Vagina (tissue), 2 donors: ENCODE measurements around the gene PLEKHM1. TPM values are rescaled to one million over a fixed set of nuclear protein-coding genes. Genes with fewer than 3 reads are reported as not detected.

Source experiments
- DNase-seq, 2 donors: peaks; one replicate each; pipeline ENCODE4 v3.0.0-alpha.2; 2017; ENCODE audit errors: extremely low spot score in 2 of 2
- H3K27ac ChIP-seq: fragments of 200-600 bp; sonication (generic); one replicate; pipeline ENCODE4 v1.5.1; 2019
- H3K27me3 ChIP-seq: fragments of 200-600 bp; sonication (generic); one replicate; pipeline ENCODE4 v1.5.1; 2019
- H3K36me3 ChIP-seq, 2 donors: fragments of 200-600 bp; sonication (generic); one replicate each; pipeline ENCODE4 v1.5.1; 2017 to 2019
- H3K4me1 ChIP-seq: fragments of 200-600 bp; sonication (generic); one replicate; pipeline ENCODE4 v1.5.1; 2019
- H3K4me3 ChIP-seq, 2 donors: fragments of 200-600 bp; sonication (generic); 1 replicate in 1 of 2; 2 replicates in 1 of 2; pipeline ENCODE4 v1.5.1; 2016 to 2019
- H3K9me3 ChIP-seq: fragments of 200-600 bp; sonication (generic); one replicate; pipeline ENCODE4 v1.5.1; 2019
- POLR2A ChIP-seq, 2 donors: fragments of 450-650 bp; IDR thresholded peaks; one replicate each; pipeline ENCODE4 v1.6.1; 2017; ENCODE audit warnings: antibody characterized with exemption in 2 of 2, mild to moderate bottlenecking in 2 of 2, moderate library complexity in 2 of 2
- POLR2AphosphoS5 ChIP-seq, 2 donors: sonication (generic); formaldehyde crosslinking; IDR thresholded peaks; one replicate each; pipeline ENCODE4 v1.9.0; 2017; ENCODE audit warnings: antibody characterized with exemption in 2 of 2, mild to moderate bottlenecking in 2 of 2, low read depth in 1 of 2; ENCODE audit not compliant: insufficient read depth in 1 of 2
- intact Hi-C: fragments of 100-400 bp; cut with DNase I; formaldehyde crosslinking; loops from one replicate; pipeline ENCODE4 v1.15.1; 2023
- total RNA-seq: library from RNA; depleted of rRNA; stranded (reverse); fragments of >200 nt; gene quantifications from one replicate; pipeline ENCODE4 v1.2.3, GENCODE V29; 2016
- TF ChIP-seq, protein P1 (sequence below), 3 experiments: fragments of 450-650 bp in 2 of 3; fragments of 200-600 bp in 1 of 3; sonication (generic) in 1 of 3; IDR thresholded peaks; one replicate each; pipeline ENCODE4 v1.5.1; 2017 to 2019; ENCODE audit warnings: antibody characterized with exemption in 3 of 3, mild to moderate bottlenecking in 2 of 3, moderate library complexity in 2 of 3

The PLEKHM1 gene
- total RNA-seq, 1 donor from 2014 or later: 93.1 TPM

DNA sequence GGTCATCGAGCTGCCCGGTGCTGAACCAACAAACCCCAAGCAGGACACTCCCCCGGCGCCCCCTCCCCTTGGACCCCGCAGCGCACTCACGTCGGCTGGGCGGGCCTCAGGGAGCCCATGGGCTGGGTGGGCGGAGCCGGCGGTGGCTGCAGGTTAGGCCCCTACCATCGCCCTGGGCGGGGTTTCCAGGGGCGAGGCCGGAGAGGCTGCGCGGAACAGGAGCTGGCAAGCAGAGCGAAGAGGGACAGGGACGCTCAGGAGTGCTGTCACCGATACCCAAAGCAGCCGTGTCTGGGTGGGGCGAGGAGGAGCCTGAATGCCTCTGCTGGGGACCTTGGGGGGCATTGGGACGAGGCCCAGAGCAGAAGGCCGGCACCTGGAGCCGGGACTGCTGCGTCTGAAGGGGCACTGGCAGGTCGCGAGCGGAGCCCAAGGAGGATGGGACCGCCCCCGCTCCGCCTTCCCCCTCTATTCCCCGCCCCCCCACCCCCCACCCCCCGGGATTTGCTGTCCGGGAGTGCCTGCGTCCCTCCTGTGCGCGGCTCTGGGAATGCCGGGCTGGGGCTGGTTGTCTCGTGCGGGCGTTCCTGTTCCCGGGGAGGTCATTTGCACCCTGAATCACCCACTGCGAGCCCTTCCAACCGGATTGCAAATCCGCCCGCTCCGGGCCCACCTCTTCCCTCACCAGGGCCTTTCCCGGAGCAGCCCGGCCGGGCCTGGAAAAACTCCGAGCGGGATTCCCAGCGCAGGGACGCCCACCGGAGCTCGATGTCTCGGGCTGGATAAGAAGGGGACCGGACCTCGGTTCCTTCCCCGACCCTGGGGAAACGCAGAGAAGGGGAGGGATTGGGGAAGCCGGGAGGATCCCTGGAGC, 58.8 kb downstream of the PLEKHM1 start:
- peak in 1 of 2 donors; percentile 59 for TF ChIP-seq POLR2AphosphoS5 (IDR thresholded peaks at IDR 0.05; ENCODE audit: insufficient read depth in 1 of 2, low read depth in 1 of 2)
- no peak for TF ChIP-seq POLR2A (IDR thresholded peaks at IDR 0.05)
- Histone ChIP-seq H3K9me3 (no peaks in the 10 kb centered on the region), H3K36me3 (peaks cover 0 to 3% of the 10 kb centered on the region in 2 donors), H3K27ac (peak overlapping the region; percentile 66), H3K4me1 (peaks cover 54% of the 10 kb centered on the region), H3K4me3 (peak overlapping the region; percentile 48 to 56), H3K27me3 (peaks cover 3% of the 10 kb centered on the region)
- no peak for DNase-seq
- intact Hi-C loops: no loop called here

DNA sequence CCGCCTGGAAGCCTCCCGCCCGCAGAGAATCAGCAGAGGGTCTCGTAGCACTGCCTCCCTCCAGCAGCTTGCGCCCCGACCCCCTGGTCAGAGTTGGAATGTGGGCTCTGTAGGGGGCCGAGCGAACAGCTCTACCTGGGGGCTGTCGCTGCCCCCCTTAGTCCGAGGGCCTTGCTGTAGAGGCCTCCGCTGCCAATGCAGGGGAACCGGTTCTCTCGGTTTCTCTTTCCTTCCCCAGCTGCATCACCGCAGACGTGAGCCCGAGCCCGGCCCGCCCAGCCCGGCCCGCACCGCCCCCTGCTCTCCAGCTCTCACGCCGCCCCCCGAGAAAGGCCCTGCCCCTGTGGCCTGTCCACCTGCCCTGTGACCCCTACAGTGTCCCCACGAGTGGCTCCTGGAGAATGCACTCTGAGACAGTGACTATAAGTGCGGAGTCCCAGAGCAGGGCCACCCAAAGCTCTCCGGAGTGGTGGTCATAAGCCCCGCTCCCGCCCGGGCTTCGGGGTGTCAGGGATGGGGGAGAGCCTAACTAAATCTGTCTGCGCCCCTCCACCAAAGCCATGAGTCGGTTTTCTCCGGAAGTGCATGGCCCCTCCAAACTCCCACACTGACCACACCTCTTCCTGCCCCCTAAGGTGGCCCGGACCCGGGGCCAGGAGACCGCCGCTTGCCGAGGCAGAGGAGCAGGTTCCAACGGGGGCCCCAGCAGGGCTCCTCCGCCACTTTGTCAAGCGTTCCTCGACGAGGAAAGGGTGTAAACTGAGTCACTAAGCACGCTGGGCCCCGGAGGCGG, 59.6 kb downstream of the PLEKHM1 start:
- TF ChIP-seq POLR2AphosphoS5 (IDR thresholded peaks at IDR 0.05; ENCODE audit: insufficient read depth in 1 of 2, low read depth in 1 of 2) (peak in 1 of 2 donors; percentile 60), POLR2A (IDR thresholded peaks at IDR 0.05) (no peak)
- Histone ChIP-seq H3K27me3 (peaks cover 3% of the 10 kb centered on the region), H3K4me3 (peak overlapping the region; percentile 48 to 56), H3K27ac (peak overlapping the region; percentile 66), H3K9me3 (no peaks in the 10 kb centered on the region), H3K36me3 (no peaks in the 10 kb centered on the region), H3K4me1 (peaks cover 57% of the 10 kb centered on the region)
- intact Hi-C loops: no loop called here
- DNase-seq: no peak

DNA sequence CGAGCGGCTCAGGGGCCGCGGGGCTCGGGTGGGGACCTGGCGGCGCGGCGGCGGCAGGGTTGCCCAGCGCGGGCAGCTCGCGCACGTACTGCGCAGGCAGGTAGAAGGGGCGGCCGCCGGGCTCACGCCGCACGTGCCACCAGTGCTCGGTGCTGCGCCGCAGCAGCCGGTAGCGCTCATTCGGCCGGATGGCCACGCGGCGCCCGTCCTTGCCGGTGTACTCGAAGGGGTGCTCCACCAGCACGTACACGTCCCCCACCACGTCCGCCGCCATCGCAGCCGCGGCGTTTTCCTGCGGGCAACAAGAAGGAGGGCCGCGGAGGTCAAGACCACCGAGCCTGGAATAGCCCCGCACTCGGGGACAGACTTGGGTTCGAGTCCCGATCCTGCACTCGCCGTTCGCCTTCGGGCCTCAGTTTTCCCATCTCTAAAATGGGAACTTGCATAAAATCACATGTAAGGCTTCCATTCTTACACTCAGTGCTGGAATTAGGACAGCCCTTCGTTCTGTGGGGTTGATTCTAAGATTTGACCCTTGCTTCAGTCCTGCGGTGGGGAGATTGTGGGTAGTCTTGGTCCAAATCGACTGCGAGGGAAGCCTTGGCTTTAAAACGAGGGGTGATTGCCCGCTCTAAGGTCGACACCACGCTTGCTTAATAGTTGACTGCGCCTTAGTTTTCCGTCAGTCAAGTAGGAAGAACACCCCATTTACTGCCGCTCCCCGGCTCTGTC, 60.3 kb downstream of the PLEKHM1 start:
- H3K4me3 ChIP-seq: peak overlapping the region; percentile 48 to 56
- no peak for TF ChIP-seq POLR2A (IDR thresholded peaks at IDR 0.05)
- H3K4me1 ChIP-seq: peaks cover 65% of the 10 kb centered on the region
- no peak for DNase-seq
- H3K36me3 ChIP-seq: no peaks in the 10 kb centered on the region
- H3K27ac ChIP-seq: peak overlapping the region; percentile 66
- intact Hi-C loops: no loop called here
- no peaks in the 10 kb centered on the region for H3K9me3 ChIP-seq
- peaks cover 3% of the 10 kb centered on the region for H3K27me3 ChIP-seq

DNA sequence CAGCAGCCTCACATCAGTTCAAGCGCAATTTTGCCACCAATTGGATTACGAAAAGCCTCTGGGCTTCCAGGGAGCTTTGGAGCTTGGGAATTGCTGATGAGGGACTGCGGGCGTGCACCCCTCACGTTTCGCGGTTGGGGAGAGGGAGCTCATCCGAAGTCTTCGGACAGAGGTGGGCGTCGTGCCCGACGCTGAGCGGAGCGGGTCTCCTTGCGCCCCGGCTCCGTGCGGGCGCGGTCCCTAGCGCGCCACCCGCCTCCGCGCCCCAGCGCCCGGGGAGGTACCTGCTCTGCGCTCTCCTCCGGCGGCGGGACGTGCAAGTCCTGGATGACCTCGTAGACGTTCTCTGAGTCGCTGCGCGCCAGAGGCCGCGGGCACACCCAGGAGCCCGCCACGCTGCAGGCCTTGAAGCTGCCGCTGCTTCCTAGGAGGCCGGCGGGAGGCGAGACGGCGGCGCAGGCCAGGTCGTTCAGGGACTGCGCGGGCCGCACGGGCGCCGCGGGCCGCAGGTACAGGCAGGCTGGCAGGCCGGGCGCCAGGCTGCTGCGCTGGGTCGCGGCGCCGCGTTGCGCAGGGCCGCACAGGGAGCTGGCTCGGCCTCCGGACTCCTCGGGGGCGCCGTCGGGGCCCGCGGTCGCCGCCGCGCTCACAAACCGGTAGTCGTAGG, 61.0 kb downstream of the PLEKHM1 start:
- Histone ChIP-seq H3K36me3 (no peaks in the 10 kb centered on the region), H3K27ac (peak overlapping the region; percentile 66), H3K4me3 (peak overlapping the region; percentile 22 to 56), H3K9me3 (no peaks in the 10 kb centered on the region), H3K27me3 (peaks cover 3% of the 10 kb centered on the region), H3K4me1 (peaks cover 72% of the 10 kb centered on the region)
- no peak for DNase-seq
- intact Hi-C loops: no loop called here
- no peak for TF ChIP-seq POLR2AphosphoS5 (IDR thresholded peaks at IDR 0.05; ENCODE audit: insufficient read depth in 1 of 2, low read depth in 1 of 2)
- no peak for TF ChIP-seq POLR2A (IDR thresholded peaks at IDR 0.05)
- TF ChIP-seq, protein P1, sequence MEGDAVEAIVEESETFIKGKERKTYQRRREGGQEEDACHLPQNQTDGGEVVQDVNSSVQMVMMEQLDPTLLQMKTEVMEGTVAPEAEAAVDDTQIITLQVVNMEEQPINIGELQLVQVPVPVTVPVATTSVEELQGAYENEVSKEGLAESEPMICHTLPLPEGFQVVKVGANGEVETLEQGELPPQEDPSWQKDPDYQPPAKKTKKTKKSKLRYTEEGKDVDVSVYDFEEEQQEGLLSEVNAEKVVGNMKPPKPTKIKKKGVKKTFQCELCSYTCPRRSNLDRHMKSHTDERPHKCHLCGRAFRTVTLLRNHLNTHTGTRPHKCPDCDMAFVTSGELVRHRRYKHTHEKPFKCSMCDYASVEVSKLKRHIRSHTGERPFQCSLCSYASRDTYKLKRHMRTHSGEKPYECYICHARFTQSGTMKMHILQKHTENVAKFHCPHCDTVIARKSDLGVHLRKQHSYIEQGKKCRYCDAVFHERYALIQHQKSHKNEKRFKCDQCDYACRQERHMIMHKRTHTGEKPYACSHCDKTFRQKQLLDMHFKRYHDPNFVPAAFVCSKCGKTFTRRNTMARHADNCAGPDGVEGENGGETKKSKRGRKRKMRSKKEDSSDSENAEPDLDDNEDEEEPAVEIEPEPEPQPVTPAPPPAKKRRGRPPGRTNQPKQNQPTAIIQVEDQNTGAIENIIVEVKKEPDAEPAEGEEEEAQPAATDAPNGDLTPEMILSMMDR (IDR thresholded peaks at IDR 0.05): no peak

DNA sequence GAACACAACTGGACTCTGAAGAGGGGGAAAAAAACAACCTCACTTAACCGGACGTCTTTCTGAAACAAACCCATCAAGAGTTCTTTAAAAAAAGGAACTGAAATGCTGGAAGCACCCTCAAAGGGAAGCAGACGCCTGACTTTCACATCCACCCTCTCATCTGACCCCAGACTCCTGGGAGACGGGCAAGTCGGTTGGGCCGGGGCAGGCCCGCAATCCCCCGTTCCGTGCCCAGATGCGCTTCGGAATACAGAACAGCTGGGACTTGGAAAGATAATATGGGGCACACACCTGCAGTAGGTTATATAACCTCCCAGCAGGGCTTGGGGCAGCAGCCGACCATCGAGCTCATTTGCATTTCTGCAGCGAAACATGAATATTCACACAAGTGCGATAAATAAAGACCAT, 61.6 kb downstream of the PLEKHM1 start:
- no peak for DNase-seq
- Histone ChIP-seq H3K4me3 (peak overlapping the region in 1 of 2 donors; percentile 56), H3K4me1 (peaks cover 74% of the 10 kb centered on the region), H3K27me3 (peaks cover 3% of the 10 kb centered on the region), H3K9me3 (no peaks in the 10 kb centered on the region), H3K27ac (peak overlapping the region; percentile 66), H3K36me3 (no peaks in the 10 kb centered on the region)
- intact Hi-C loops: no loop called here
- TF ChIP-seq POLR2AphosphoS5 (IDR thresholded peaks at IDR 0.05; ENCODE audit: insufficient read depth in 1 of 2, low read depth in 1 of 2): no peak
- TF ChIP-seq POLR2A (IDR thresholded peaks at IDR 0.05): no peak
- TF ChIP-seq, protein P1 (IDR thresholded peaks at IDR 0.05): no peak
